ENCODE results near the gene COPB2.

DNA sequence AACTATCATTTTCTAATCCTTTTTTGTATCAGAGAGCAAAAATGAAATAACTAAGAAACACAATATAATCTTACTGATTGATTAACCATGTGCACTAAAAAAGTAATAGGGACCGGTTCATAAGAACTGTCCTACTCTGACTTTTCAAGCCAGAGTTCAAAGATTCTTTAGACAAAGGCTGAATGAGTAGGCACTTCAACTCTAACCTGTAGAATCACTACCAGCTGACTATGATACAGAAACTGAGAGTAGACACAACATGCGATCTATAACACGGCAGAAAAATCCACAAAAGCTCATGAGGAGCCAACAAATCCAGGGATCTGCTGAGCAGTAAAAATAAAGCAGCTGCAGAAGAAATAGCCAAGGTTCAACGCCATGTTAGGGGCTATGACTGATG, 8.9 kb downstream of the COPB2 start:
- TF ChIP-seq, protein P1, sequence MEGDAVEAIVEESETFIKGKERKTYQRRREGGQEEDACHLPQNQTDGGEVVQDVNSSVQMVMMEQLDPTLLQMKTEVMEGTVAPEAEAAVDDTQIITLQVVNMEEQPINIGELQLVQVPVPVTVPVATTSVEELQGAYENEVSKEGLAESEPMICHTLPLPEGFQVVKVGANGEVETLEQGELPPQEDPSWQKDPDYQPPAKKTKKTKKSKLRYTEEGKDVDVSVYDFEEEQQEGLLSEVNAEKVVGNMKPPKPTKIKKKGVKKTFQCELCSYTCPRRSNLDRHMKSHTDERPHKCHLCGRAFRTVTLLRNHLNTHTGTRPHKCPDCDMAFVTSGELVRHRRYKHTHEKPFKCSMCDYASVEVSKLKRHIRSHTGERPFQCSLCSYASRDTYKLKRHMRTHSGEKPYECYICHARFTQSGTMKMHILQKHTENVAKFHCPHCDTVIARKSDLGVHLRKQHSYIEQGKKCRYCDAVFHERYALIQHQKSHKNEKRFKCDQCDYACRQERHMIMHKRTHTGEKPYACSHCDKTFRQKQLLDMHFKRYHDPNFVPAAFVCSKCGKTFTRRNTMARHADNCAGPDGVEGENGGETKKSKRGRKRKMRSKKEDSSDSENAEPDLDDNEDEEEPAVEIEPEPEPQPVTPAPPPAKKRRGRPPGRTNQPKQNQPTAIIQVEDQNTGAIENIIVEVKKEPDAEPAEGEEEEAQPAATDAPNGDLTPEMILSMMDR (conservative IDR thresholded peaks at IDR 0.05), result no peak
- TF ChIP-seq EZH2 (IDR thresholded peaks at IDR 0.05; ENCODE audit: low read depth), result no peak
